B cell (primary cell): Measurements from ENCODE around the gene TMEM191B. TPM values are rescaled to one million over a fixed set of nuclear protein-coding genes. Genes with fewer than 3 reads are reported as not detected.
A peak's percentile ranks its signal among the peaks of the same experiment; 100 is the strongest.
"Not testable (repeated sequence)": the region's sequence is repeated elsewhere in the genome, so short reads cannot be mapped to it uniquely, and the experiment has no call there.

ENCODE experiments used
- ATAC-seq: fragments of 200-7000 bp; cut with Tn5 transposase; one replicate; pipeline ENCODE4 v1.10.0; 2021; ENCODE audit warnings: low read depth, mild to moderate bottlenecking, moderate number of reproducible peaks, moderate library complexity
- CTCF ChIA-PET: fragments of 350-600 bp; sonication (Branson Sonifier 250); formaldehyde crosslinking; loops from one replicate; lab custom pipeline; 2021; ENCODE audit warnings: antibody characterized with exemption, inconsistent platforms; lab: Charles Lee
- POLR2A ChIA-PET: fragments of 350-600 bp; sonication (Branson Sonifier 250); formaldehyde crosslinking; loops from one replicate; lab custom pipeline; 2021; ENCODE audit warnings: antibody characterized with exemption; lab: Charles Lee
- DNase-seq: peaks from one replicate; pipeline ENCODE4 v3.0.0; 2013
- H2AFZ ChIP-seq: 2 replicates; pipeline ENCODE4 v1.6.1; 2012; ENCODE audit warnings: mild to moderate bottlenecking, low read depth, low read length; ENCODE audit not compliant: insufficient read depth, poor library complexity, severe bottlenecking
- H3K27ac ChIP-seq, 2 donors: 1 replicate in 1 of 2; 2 replicates in 1 of 2; pipeline ENCODE4 v1.5.1; 2012 to 2013; ENCODE audit warnings: low read length in 2 of 2, mild to moderate bottlenecking in 2 of 2, moderate library complexity in 1 of 2
- H3K27me3 ChIP-seq, 4 experiments: fragments of 200-600 bp in 1 of 4; sonication (generic) in 1 of 4; replicated peaks in 1 of 4; 1 replicate in 2 of 4; 2 replicates in 2 of 4; pipeline versions ENCODE4 v1.6.1 to v1.7.0; 2013 to 2016; ENCODE audit warnings: low read length in 3 of 4, mild to moderate bottlenecking in 2 of 4, mixed read lengths in 1 of 4, moderate library complexity in 1 of 4; ENCODE audit not compliant: insufficient read depth in 4 of 4, control insufficient read depth in 3 of 4; ENCODE audit errors: control extremely low read depth in 1 of 4
- H3K36me3 ChIP-seq, 2 experiments: replicated peaks in 1 of 2; 1 replicate in 1 of 2; 2 replicates in 1 of 2; pipeline versions ENCODE4 v1.6.1 to v1.7.1; 2013; ENCODE audit warnings: low read length in 1 of 2; ENCODE audit not compliant: insufficient read depth in 2 of 2, control insufficient read depth in 1 of 2; ENCODE audit errors: control extremely low read depth in 1 of 2, extremely low read depth in 1 of 2
- H3K4me1 ChIP-seq, 2 donors: fragments of 200-600 bp in 1 of 2; sonication (generic) in 1 of 2; 1 replicate in 1 of 2; 2 replicates in 1 of 2; pipeline versions ENCODE4 v1.5.1 to v1.6.1; 2013 to 2017; ENCODE audit warnings: low read length in 2 of 2; ENCODE audit not compliant: control insufficient read depth in 2 of 2, insufficient read depth in 2 of 2
- H3K4me2 ChIP-seq: replicated peaks from 2 replicates; pipeline ENCODE3; 2012; ENCODE audit warnings: mild to moderate bottlenecking, low read depth, low read length; ENCODE audit not compliant: poor library complexity, severe bottlenecking
- H3K4me3 ChIP-seq, 5 experiments: fragments of 200-600 bp in 1 of 5; sonication (generic) in 1 of 5; 1 replicate in 3 of 5; 2 replicates in 2 of 5; pipeline versions ENCODE4 v1.5.1 to v1.7.0; 2011 to 2016; ENCODE audit warnings: low read length in 4 of 5, mild to moderate bottlenecking in 4 of 5, low read depth in 2 of 5, control low read depth in 1 of 5, moderate library complexity in 1 of 5; ENCODE audit not compliant: insufficient read depth in 1 of 5; ENCODE audit errors: control extremely low read depth in 1 of 5, extremely low read depth in 1 of 5
- H3K79me2 ChIP-seq: fragments of 200-600 bp; sonication (generic); one replicate; pipeline ENCODE4 v1.6.0; 2016; ENCODE audit warnings: low read length; ENCODE audit not compliant: control insufficient read depth, insufficient read depth
- H3K9ac ChIP-seq: fragments of 200-600 bp; sonication (generic); 2 replicates; pipeline ENCODE4 v1.6.1; 2017; ENCODE audit warnings: mild to moderate bottlenecking, low read length, moderate library complexity
- H3K9me3 ChIP-seq, 3 donors: one replicate each; pipeline versions ENCODE4 v1.6.1 to v1.7.1; 2013; ENCODE audit warnings: low read length in 2 of 3; ENCODE audit not compliant: control insufficient read depth in 2 of 3, insufficient read depth in 1 of 3; ENCODE audit errors: control extremely low read depth in 1 of 3
- H4K20me1 ChIP-seq: 2 replicates; pipeline ENCODE4 v1.6.0; 2012; ENCODE audit warnings: mild to moderate bottlenecking, low read length; ENCODE audit not compliant: insufficient read depth, control insufficient read depth, poor library complexity, severe bottlenecking
- H3K27ac Mint-ChIP-seq: one replicate; pipeline ENCODE4 v1.8.0; 2021; ENCODE audit warnings: mixed read lengths
- H3K27me3 Mint-ChIP-seq: one replicate; pipeline ENCODE4 v1.8.0; 2021; ENCODE audit warnings: mixed read lengths
- H3K4me1 Mint-ChIP-seq: one replicate; pipeline ENCODE4 v1.8.0; 2021; ENCODE audit warnings: mixed read lengths
- H3K4me3 Mint-ChIP-seq: one replicate; pipeline ENCODE4 v1.8.0; 2021; ENCODE audit warnings: mixed read lengths
- H3K9me3 Mint-ChIP-seq: one replicate; pipeline ENCODE4 v1.8.0; 2022; ENCODE audit warnings: mixed read lengths; ENCODE audit not compliant: insufficient read depth
- WGBS: methylation state at CpG from one replicate; pipeline ENCODE4 v1.1.5; 2013; ENCODE audit warnings: missing lambda C conversion rate; ENCODE audit not compliant: insufficient coverage; 5-methylcytosine and 5-hydroxymethylcytosine counted together
- intact Hi-C: fragments of 100-400 bp; cut with micrococcal nuclease; formaldehyde crosslinking; loops from one replicate; pipeline ENCODE4 v1.10.0; 2022
- polyA minus RNA-seq: library from RNA; depleted of rRNA, polyadenylated mRNA; stranded (reverse); fragments of >200 nt; gene quantifications from 2 replicates; pipeline ENCODE4 v1.2.3, GENCODE V29; 2012
- polyA plus RNA-seq: library from polyadenylated mRNA; depleted of rRNA; stranded (reverse); fragments of >200 nt; gene quantifications from 2 replicates; pipeline ENCODE4 v1.2.3, GENCODE V29; 2012
- total RNA-seq, 2 donors: library from RNA; stranded (reverse); fragments of 120-200 nt in 1 of 2; gene quantifications; 1 replicate in 1 of 2; 2 replicates in 1 of 2; pipeline versions ENCODE4 v1.2.3 to v1.2.4, GENCODE V29; 2013 to 2022

The TMEM191B gene
- total RNA-seq (6.6 and 8.3 TPM in 2 replicates), polyA plus RNA-seq (5.7 and 6.1 TPM in 2 replicates), polyA minus RNA-seq (1.6 and 5.6 TPM in 2 replicates)
- total RNA-seq (2013), result 1.1 TPM

- H3K4me1 Mint-ChIP-seq, H3K9ac ChIP-seq, H3K9me3 ChIP-seq, POLR2A ChIA-PET, H3K79me2 ChIP-seq, H3K36me3 ChIP-seq, H4K20me1 ChIP-seq, H3K4me2 ChIP-seq, intact Hi-C loops, H2AFZ ChIP-seq, H3K4me1 ChIP-seq, CTCF ChIA-PET, H3K9me3 Mint-ChIP-seq, H3K27me3 Mint-ChIP-seq, H3K27me3 ChIP-seq, H3K27ac ChIP-seq, DNase-seq: not testable (repeated sequence)
- H3K27ac Mint-ChIP-seq, result peak within 1 kb of the TSS; percentile 93
- peak within 1 kb of the TSS in 1 of 5 experiments; percentile 22 for H3K4me3 ChIP-seq
- H3K4me3 Mint-ChIP-seq, result peak within 1 kb of the TSS; percentile 83
- peak; percentile 2 for ATAC-seq
- WGBS, result no CpG with 5 or more reads among the region's 65 CpGs
Measured at GRCh38 chr22:18527752-18528596, at the start of gene TMEM191B. Gene TMEM191B, plus strand, starts transcription at chr22:18527802. Its CDS starts 179 bp downstream, at chr22:18527981.

DNA sequence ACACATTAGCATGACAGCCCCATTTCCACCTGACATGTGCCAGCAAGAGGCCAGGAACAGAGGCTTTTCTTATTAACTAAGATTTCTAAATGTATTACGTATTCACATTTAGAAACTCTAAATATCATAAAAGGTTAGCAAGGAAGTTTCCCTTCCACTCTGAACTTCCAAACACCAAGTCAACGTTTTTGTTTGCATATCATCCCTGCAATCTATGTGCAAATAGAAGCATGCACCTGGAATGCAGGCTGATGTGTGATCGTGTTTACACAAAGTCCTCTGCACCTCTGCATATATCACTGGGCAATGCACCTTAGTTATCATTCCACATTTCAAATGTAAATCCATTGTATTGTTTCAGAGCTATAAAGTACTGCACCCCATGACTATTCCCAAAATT is 31.4 kb upstream of the TMEM191B start:
- DNase-seq, POLR2A ChIA-PET, H3K9me3 ChIP-seq, H3K4me2 ChIP-seq, H2AFZ ChIP-seq, CTCF ChIA-PET, H3K4me3 ChIP-seq, H4K20me1 ChIP-seq, H3K27ac ChIP-seq, H3K4me1 Mint-ChIP-seq, ATAC-seq, intact Hi-C loops, H3K36me3 ChIP-seq, H3K9me3 Mint-ChIP-seq, H3K9ac ChIP-seq, H3K27me3 ChIP-seq, H3K79me2 ChIP-seq, H3K27ac Mint-ChIP-seq, H3K4me3 Mint-ChIP-seq, H3K4me1 ChIP-seq, H3K27me3 Mint-ChIP-seq: not testable (repeated sequence)
- WGBS, result no CpG with 5 or more reads among the region's 3 CpGs

GRCh38 chr22:18511327-18511726 is 16.3 kb upstream of the TMEM191B start:
- intact Hi-C loops, H3K9ac ChIP-seq, H3K79me2 ChIP-seq, H3K9me3 ChIP-seq, H3K4me1 ChIP-seq, H3K9me3 Mint-ChIP-seq, H3K4me2 ChIP-seq, H3K27ac Mint-ChIP-seq, H3K4me1 Mint-ChIP-seq, H3K27me3 Mint-ChIP-seq, H3K4me3 Mint-ChIP-seq, H4K20me1 ChIP-seq, H3K4me3 ChIP-seq, ATAC-seq, H2AFZ ChIP-seq, H3K36me3 ChIP-seq, H3K27me3 ChIP-seq, H3K27ac ChIP-seq, CTCF ChIA-PET, POLR2A ChIA-PET: not testable (repeated sequence)
- WGBS, result 86% methylated on average over 1 of the region's 6 CpGs
- peak; percentile 1 for DNase-seq

DNA sequence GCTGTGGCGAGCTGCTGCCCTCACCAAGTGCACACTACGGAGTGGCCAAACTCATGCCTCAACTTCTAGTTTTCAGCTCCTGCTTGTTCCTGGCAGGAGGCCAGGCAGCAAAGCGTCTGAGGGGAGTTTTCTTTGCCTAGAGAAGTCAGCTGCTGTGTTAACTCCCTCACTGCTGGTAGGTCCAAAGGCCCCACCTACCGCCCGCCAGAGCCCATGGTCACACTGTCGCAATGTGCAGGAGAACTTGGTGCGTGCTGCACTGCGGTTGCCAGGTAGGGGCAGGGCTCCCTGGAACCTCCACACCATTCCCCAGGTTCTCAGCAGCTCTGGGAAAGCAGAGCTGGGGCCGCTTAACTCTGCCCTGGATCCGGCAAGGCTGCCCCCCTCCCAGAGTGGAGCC is 15.2 kb upstream of the TMEM191B start:
- WGBS, result no CpG with 5 or more reads among the region's 10 CpGs
- H3K4me3 Mint-ChIP-seq, H2AFZ ChIP-seq, H3K27ac Mint-ChIP-seq, H3K9me3 Mint-ChIP-seq, H3K27me3 ChIP-seq, H3K27ac ChIP-seq, H3K36me3 ChIP-seq, CTCF ChIA-PET, H3K4me1 ChIP-seq, H3K4me2 ChIP-seq, H3K9ac ChIP-seq, H3K79me2 ChIP-seq, H3K27me3 Mint-ChIP-seq, H3K9me3 ChIP-seq, ATAC-seq, H3K4me1 Mint-ChIP-seq, H4K20me1 ChIP-seq, intact Hi-C loops, DNase-seq, POLR2A ChIA-PET, H3K4me3 ChIP-seq: not testable (repeated sequence)
